NCI-H1694 treated with DMSO at 0.1 percent for 48 hours (cell line): ENCODE measurements around the gene RASGRF2.

Source experiments
- DNase-seq: peaks from one replicate; lab custom pipeline; 2025; lab: John Stamatoyannopoulos, UW

RASGRF2 gene

GRCh38 chr5:81209386-81209785 lies 249.2 kb downstream of the RASGRF2 start:
- DNase-seq: no peak

GRCh38 chr5:81209869-81210493 lies 249.8 kb downstream of the RASGRF2 start:
- no peak for DNase-seq

- DNase-seq: no peak
Observed at GRCh38 chr5:81212211-81212751, 252.1 kb downstream of the RASGRF2 start.

- DNase-seq: no peak
Observed at GRCh38 chr5:81213070-81213469, 252.9 kb downstream of the RASGRF2 start.

- no peak for DNase-seq
Observed at GRCh38 chr5:81214848-81215247, 254.7 kb downstream of the RASGRF2 start.

- no peak for DNase-seq
Observed at GRCh38 chr5:81216152-81216551, 256.0 kb downstream of the RASGRF2 start.

GRCh38 chr5:81219389-81219788 lies 259.2 kb downstream of the RASGRF2 start:
- DNase-seq: no peak

GRCh38 chr5:81222285-81222684 lies 262.1 kb downstream of the RASGRF2 start:
- no peak for DNase-seq

GRCh38 chr5:81225463-81225862 lies 265.3 kb downstream of the RASGRF2 start:
- no peak for DNase-seq

GRCh38 chr5:81226286-81226685 lies 266.1 kb downstream of the RASGRF2 start:
- no peak for DNase-seq

GRCh38 chr5:81226949-81227348 lies 266.8 kb downstream of the RASGRF2 start:
- DNase-seq: no peak

GRCh38 chr5:81228084-81228483 lies 267.9 kb downstream of the RASGRF2 start:
- DNase-seq: no peak

- no peak for DNase-seq
Observed at GRCh38 chr5:81230416-81230815, 270.3 kb downstream of the RASGRF2 start.

- DNase-seq: no peak
Observed at GRCh38 chr5:81232464-81233079, 272.4 kb downstream of the RASGRF2 start.

GRCh38 chr5:81233080-81233634 lies 273.0 kb downstream of the RASGRF2 start, which contains the start of gene CKMT2:
Gene CKMT2 (plus strand): TSS chr5:81233322. CDS start chr5:81251133, 17,811 bp downstream.
- no peak for DNase-seq

- no peak for DNase-seq
Observed at GRCh38 chr5:81234299-81234698, 274.1 kb downstream of the RASGRF2 start.

- no peak for DNase-seq
Observed at GRCh38 chr5:81234801-81235200, 274.6 kb downstream of the RASGRF2 start.

GRCh38 chr5:81235287-81236072 lies 275.3 kb downstream of the RASGRF2 start:
- no peak for DNase-seq

GRCh38 chr5:81238460-81238859 lies 278.3 kb downstream of the RASGRF2 start:
- DNase-seq: no peak

GRCh38 chr5:81239613-81240012 lies 279.4 kb downstream of the RASGRF2 start:
- DNase-seq: no peak

GRCh38 chr5:81241001-81241400 lies 280.8 kb downstream of the RASGRF2 start:
- DNase-seq: no peak

- no peak for DNase-seq
Observed at GRCh38 chr5:81241961-81242648, 281.9 kb downstream of the RASGRF2 start.
